Activated naive CD4-positive, alpha-beta T cell treated with anti-CD3 and anti-CD28 coated beads, Interleukin-2, amount 10 ng/mL, durations not matched to agents 7 days and 5 days (primary cell): ENCODE data around the gene KNTC1.
"Not testable (repeated sequence)": the region's sequence is repeated elsewhere in the genome, so short reads cannot be mapped to it uniquely, and the experiment has no call there.

ENCODE experiments used
- CTCF ChIA-PET: fragments of 350-600 bp; sonication (Branson Sonifier 250); formaldehyde crosslinking; loops from one replicate; lab custom pipeline; 2021; ENCODE audit warnings: antibody characterized with exemption; lab: Charles Lee
- DNase-seq: peaks from one replicate; pipeline ENCODE4 v3.0.0-alpha.2; 2020
- H3K27ac Mint-ChIP-seq: one replicate; pipeline ENCODE4 v1.8.0; 2021; ENCODE audit warnings: mild to moderate bottlenecking, moderate library complexity, mixed read lengths
- H3K27me3 Mint-ChIP-seq: one replicate; pipeline ENCODE4 v1.8.0; 2021; ENCODE audit warnings: mild to moderate bottlenecking, mixed read lengths
- H3K36me3 Mint-ChIP-seq: one replicate; pipeline ENCODE4 v1.8.0; 2021; ENCODE audit warnings: mixed read lengths
- H3K4me1 Mint-ChIP-seq: one replicate; pipeline ENCODE4 v1.8.0; 2021; ENCODE audit warnings: mixed read lengths
- H3K4me3 Mint-ChIP-seq: one replicate; pipeline ENCODE4 v1.8.0; 2021; ENCODE audit warnings: mild to moderate bottlenecking, moderate library complexity, mixed read lengths
- H3K9me3 Mint-ChIP-seq: one replicate; pipeline ENCODE4 v1.8.0; 2021; ENCODE audit warnings: mixed read lengths

KNTC1 gene, protein sequence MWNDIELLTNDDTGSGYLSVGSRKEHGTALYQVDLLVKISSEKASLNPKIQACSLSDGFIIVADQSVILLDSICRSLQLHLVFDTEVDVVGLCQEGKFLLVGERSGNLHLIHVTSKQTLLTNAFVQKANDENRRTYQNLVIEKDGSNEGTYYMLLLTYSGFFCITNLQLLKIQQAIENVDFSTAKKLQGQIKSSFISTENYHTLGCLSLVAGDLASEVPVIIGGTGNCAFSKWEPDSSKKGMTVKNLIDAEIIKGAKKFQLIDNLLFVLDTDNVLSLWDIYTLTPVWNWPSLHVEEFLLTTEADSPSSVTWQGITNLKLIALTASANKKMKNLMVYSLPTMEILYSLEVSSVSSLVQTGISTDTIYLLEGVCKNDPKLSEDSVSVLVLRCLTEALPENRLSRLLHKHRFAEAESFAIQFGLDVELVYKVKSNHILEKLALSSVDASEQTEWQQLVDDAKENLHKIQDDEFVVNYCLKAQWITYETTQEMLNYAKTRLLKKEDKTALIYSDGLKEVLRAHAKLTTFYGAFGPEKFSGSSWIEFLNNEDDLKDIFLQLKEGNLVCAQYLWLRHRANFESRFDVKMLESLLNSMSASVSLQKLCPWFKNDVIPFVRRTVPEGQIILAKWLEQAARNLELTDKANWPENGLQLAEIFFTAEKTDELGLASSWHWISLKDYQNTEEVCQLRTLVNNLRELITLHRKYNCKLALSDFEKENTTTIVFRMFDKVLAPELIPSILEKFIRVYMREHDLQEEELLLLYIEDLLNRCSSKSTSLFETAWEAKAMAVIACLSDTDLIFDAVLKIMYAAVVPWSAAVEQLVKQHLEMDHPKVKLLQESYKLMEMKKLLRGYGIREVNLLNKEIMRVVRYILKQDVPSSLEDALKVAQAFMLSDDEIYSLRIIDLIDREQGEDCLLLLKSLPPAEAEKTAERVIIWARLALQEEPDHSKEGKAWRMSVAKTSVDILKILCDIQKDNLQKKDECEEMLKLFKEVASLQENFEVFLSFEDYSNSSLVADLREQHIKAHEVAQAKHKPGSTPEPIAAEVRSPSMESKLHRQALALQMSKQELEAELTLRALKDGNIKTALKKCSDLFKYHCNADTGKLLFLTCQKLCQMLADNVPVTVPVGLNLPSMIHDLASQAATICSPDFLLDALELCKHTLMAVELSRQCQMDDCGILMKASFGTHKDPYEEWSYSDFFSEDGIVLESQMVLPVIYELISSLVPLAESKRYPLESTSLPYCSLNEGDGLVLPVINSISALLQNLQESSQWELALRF (N-terminal part only)

DNA sequence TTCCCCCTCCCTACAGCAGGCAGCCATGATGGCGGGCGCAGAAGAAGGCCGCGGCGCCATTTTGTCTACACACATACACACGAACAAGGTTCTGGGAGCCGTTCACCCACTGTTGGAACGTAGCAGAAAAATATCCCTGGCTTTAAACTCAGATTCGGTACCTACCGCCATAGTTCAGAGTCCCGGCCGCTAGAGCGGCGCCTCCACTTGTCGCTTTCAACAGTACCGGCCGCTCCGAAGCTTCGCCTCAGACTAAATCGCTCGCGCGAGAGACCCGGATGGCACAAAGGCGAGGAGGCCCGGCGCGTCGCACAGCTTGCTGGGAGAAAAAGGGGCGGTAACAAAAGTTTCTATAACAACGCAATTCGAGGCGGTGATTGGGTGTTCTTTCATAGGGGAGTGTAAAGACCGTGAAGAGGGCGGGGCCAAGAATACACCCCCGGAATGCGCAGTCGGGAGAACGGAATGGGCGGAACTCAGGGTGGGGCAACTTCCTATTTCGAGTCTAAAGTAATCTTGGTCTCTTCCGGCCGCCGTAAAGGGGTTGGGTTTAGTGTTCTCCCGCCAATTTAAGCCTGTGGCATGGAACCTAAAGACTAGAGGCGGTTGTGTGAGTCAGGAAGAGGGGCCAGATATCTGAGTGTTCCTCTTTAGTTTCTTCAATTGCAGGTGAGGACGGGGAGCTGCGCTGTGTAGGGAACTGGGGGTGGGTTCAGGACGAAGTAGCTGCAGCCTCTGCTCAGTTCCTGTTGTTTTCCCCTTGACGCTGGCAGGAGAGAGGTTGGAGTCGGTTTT lies at the start of gene KNTC1, which contains the start of gene RSRC2:
Gene KNTC1 (plus strand): TSS at position 567 of the 795 bp plus-strand sequence. CDS start 2,815 bp downstream, outside the sequence.
Gene RSRC2 (minus strand): TSS at position 254 of the 795 bp plus-strand sequence. CDS start 83 bp downstream, at position 171.
- Mint-ChIP-seq H3K36me3 (peaks cover 41% of the 10 kb centered on the region), H3K27me3 (no peaks in the 10 kb centered on the region), H3K9me3 (no peaks in the 10 kb centered on the region), H3K4me1 (peaks cover 34% of the 10 kb centered on the region), H3K4me3 (no peak within 1 kb of the TSS), H3K27ac (no peak within 1 kb of the TSS)
- DNase-seq: peak; percentile 99
- CTCF ChIA-PET: no interaction called here

- no peaks in the 10 kb centered on the region for H3K27me3 Mint-ChIP-seq
- H3K36me3 Mint-ChIP-seq: peaks cover 70% of the 10 kb centered on the region
- H3K4me1 Mint-ChIP-seq: peaks cover 2% of the 10 kb centered on the region
- H3K9me3 Mint-ChIP-seq: no peaks in the 10 kb centered on the region
- CTCF ChIA-PET: interaction anchor here (0.6 to 1.3 kb wide), 2 partner anchors 80 to 125 kb away, joined by 3 to 5 read pairs; no protein-coding TSS in a partner anchor
- H3K27ac Mint-ChIP-seq: peak overlapping the region; percentile 49
- no peak overlapping the region for H3K4me3 Mint-ChIP-seq
- DNase-seq: no peak
These were observed 46.3 kb upstream of the KNTC1 start for GRCh38 chr12:122480753-122481152.

GRCh38 chr12:122481861-122482260 lies 45.2 kb upstream of the KNTC1 start:
- Mint-ChIP-seq H3K27ac (no peak overlapping the region), H3K4me3 (no peak overlapping the region), H3K36me3 (peaks cover 66% of the 10 kb centered on the region), H3K9me3 (no peaks in the 10 kb centered on the region), H3K27me3 (no peaks in the 10 kb centered on the region), H3K4me1 (no peaks in the 10 kb centered on the region)
- DNase-seq: no peak
- CTCF ChIA-PET: interaction anchor here (0.6 kb wide), 1 partner anchor 81 kb away, joined by 4 read pairs; no protein-coding TSS in a partner anchor

DNA sequence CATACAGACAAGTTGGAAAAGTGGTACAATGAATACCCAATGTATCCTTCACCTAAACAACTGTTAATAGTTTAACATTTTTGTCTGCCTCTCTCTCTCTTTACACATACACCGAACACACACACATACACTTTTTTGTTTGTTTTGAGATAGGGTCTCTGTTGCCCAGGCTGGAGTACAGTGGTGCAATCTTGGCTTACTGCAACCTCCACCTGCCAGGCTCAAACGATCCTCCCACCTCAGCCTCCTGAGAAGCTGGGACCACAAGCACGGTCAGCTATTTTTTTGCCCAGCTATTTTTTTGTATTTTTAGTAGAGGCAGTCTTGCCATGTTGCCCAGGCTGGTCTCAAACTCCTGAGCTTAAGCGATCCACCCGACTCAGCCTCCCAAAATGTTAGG lies 43.1 kb upstream of the KNTC1 start:
- no peaks in the 10 kb centered on the region for H3K27me3 Mint-ChIP-seq
- H3K4me1 Mint-ChIP-seq: no peaks in the 10 kb centered on the region
- DNase-seq: no peak
- CTCF ChIA-PET: interaction anchor here (0.9 to 1.6 kb wide), 4 partner anchors 10 to 84 kb away, joined by 3 to 4 read pairs (median 4); partner anchors contain the start of gene ZCCHC8
- no peak overlapping the region for H3K4me3 Mint-ChIP-seq
- H3K9me3 Mint-ChIP-seq: no peaks in the 10 kb centered on the region
- peaks cover 58% of the 10 kb centered on the region for H3K36me3 Mint-ChIP-seq
- H3K27ac Mint-ChIP-seq: peak overlapping the region; percentile 17

GRCh38 chr12:122484385-122484784 lies 42.7 kb upstream of the KNTC1 start:
- H3K4me1 Mint-ChIP-seq: not testable (repeated sequence)
- CTCF ChIA-PET: interaction anchor here (0.9 to 3.0 kb wide), 5 partner anchors 11 to 85 kb away, joined by 3 to 9 read pairs (median 4); partner anchors contain the start of gene ZCCHC8

GRCh38 chr12:122486360-122486759 lies 40.7 kb upstream of the KNTC1 start:
- not testable (repeated sequence) for H3K27me3 Mint-ChIP-seq, H3K9me3 Mint-ChIP-seq, DNase-seq, H3K4me3 Mint-ChIP-seq, H3K27ac Mint-ChIP-seq, H3K4me1 Mint-ChIP-seq
- H3K36me3 Mint-ChIP-seq: peaks cover 57% of the 10 kb centered on the region
- CTCF ChIA-PET: interaction anchor here (0.6 to 3.0 kb wide), 2 partner anchors 87 to 153 kb away, joined by 3 to 9 read pairs; no protein-coding TSS in a partner anchor

More at GRCh38 chr12:122484385-122484784, 42.7 kb upstream of the KNTC1 start:
- peak overlapping the region; percentile 17 for H3K27ac Mint-ChIP-seq
- peaks cover 59% of the 10 kb centered on the region for H3K36me3 Mint-ChIP-seq
- not testable (repeated sequence) for DNase-seq, H3K4me3 Mint-ChIP-seq, H3K27me3 Mint-ChIP-seq, H3K9me3 Mint-ChIP-seq

DNA sequence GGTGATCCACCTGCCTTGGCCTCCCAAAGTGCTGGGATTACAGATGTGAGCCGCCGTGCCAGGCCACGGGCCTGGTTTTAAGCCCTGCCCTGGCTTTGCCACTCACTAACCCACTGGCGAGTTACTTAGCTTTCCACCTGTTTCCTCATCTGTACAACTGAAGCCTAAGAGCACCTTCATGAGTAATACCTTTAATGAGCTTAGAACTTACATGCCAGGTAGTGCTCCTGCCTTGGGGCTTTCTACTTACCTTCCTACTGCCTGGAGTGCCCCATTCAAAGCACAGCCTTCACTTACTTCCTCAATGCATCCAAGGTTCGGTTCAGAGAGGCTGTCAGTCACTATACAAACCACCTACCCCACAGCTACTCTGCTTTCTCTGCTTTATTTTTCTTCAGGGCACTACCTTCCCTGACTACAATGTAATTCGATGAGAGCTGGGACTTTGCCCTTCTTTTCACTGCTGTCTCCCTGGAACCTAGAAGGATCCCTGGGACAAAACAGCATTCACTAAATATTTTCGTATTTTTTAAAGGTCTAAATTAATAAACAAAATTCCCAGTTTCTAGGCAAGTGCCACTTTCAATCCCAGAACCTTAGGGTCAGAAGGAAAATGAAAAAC lies 40.1 kb upstream of the KNTC1 start:
- no peak for DNase-seq
- H3K36me3 Mint-ChIP-seq: peaks cover 57% of the 10 kb centered on the region
- H3K9me3 Mint-ChIP-seq: no peaks in the 10 kb centered on the region
- no peaks in the 10 kb centered on the region for H3K4me1 Mint-ChIP-seq
- H3K27ac Mint-ChIP-seq: no peak overlapping the region
- no peaks in the 10 kb centered on the region for H3K27me3 Mint-ChIP-seq
- CTCF ChIA-PET: interaction anchor here (3.0 kb wide), 1 partner anchor 88 kb away, joined by 9 read pairs; no protein-coding TSS in a partner anchor
- H3K4me3 Mint-ChIP-seq: no peak overlapping the region

- H3K4me3 Mint-ChIP-seq, H3K27ac Mint-ChIP-seq, CTCF ChIA-PET, H3K9me3 Mint-ChIP-seq, DNase-seq, H3K4me1 Mint-ChIP-seq, H3K27me3 Mint-ChIP-seq: not testable (repeated sequence)
- H3K36me3 Mint-ChIP-seq: peaks cover 61% of the 10 kb centered on the region
These were observed 39.2 kb upstream of the KNTC1 start for GRCh38 chr12:122487807-122488206.

GRCh38 chr12:122489038-122489437 lies 38.0 kb upstream of the KNTC1 start:
- DNase-seq: no peak
- Mint-ChIP-seq H3K27me3 (no peaks in the 10 kb centered on the region), H3K9me3 (no peaks in the 10 kb centered on the region), H3K4me3 (no peak overlapping the region), H3K36me3 (peaks cover 50% of the 10 kb centered on the region), H3K4me1 (no peaks in the 10 kb centered on the region), H3K27ac (no peak overlapping the region)
- CTCF ChIA-PET: no interaction called here

- no peak for DNase-seq
- H3K4me3 Mint-ChIP-seq: no peak overlapping the region
- peaks cover 7% of the 10 kb centered on the region for H3K4me1 Mint-ChIP-seq
- no peak overlapping the region for H3K27ac Mint-ChIP-seq
- CTCF ChIA-PET: no interaction called here
- peaks cover 43% of the 10 kb centered on the region for H3K36me3 Mint-ChIP-seq
- H3K27me3 Mint-ChIP-seq: no peaks in the 10 kb centered on the region
- H3K9me3 Mint-ChIP-seq: no peaks in the 10 kb centered on the region
These were observed 35.1 kb upstream of the KNTC1 start for GRCh38 chr12:122491991-122492390.

- H3K36me3 Mint-ChIP-seq: peaks cover 43% of the 10 kb centered on the region
- H3K9me3 Mint-ChIP-seq, H3K27ac Mint-ChIP-seq, CTCF ChIA-PET, H3K4me3 Mint-ChIP-seq, H3K27me3 Mint-ChIP-seq, DNase-seq: not testable (repeated sequence)
- peaks cover 14% of the 10 kb centered on the region for H3K4me1 Mint-ChIP-seq
These were observed 33.8 kb upstream of the KNTC1 start for GRCh38 chr12:122493222-122493621.

DNA sequence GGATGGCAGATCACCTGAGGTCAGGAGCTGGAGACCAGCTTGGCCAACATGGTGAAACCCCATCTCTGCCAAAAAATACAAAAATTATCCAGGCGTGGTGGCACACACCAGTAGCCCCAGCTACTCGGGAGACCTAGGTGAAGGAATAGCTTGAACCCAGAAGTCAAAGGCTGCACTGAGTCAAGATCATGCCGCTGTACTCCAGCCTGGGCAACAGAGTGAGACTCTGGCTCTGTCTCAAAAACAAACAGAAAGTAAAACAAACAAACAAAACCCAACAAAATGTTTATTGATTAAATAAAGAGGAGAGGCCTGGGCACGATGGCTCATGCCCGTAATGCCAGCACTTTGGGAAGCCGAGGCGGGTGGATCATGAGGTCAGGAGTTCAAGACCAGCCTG lies 31.8 kb upstream of the KNTC1 start:
- CTCF ChIA-PET: interaction anchor here (0.7 to 5.0 kb wide), 3 partner anchors 10 to 95 kb away, joined by 3 to 22 read pairs (median 4); no protein-coding TSS in a partner anchor
- no peak for DNase-seq
- Mint-ChIP-seq H3K9me3 (no peaks in the 10 kb centered on the region), H3K27me3 (no peaks in the 10 kb centered on the region), H3K27ac (no peak overlapping the region), H3K36me3 (peaks cover 43% of the 10 kb centered on the region), H3K4me3 (no peak overlapping the region), H3K4me1 (peaks cover 29% of the 10 kb centered on the region)
